Endothelial cell (in vitro differentiated cells): ENCODE results near the gene TENM4. TPM values are rescaled to one million over a fixed set of nuclear protein-coding genes. Genes with fewer than 3 reads are reported as not detected.

Source experiments
- DNase-seq: peaks from one replicate; pipeline ENCODE4 v3.0.0; 2021; ENCODE audit warnings: low spot score
- H3K27ac Mint-ChIP-seq: one replicate; pipeline ENCODE4 v1.8.0; 2021; ENCODE audit warnings: mixed read lengths, inconsistent platforms; ENCODE audit not compliant: unreplicated experiment
- H3K27me3 Mint-ChIP-seq: one replicate; pipeline ENCODE4 v1.8.0; 2021; ENCODE audit warnings: mild to moderate bottlenecking, moderate library complexity, mixed read lengths, inconsistent platforms; ENCODE audit not compliant: unreplicated experiment
- H3K36me3 Mint-ChIP-seq: one replicate; pipeline ENCODE4 v1.8.0; 2021; ENCODE audit warnings: mild to moderate bottlenecking, low read depth, mixed read lengths, inconsistent platforms; ENCODE audit not compliant: unreplicated experiment
- H3K4me1 Mint-ChIP-seq: one replicate; pipeline ENCODE4 v1.8.0; 2021; ENCODE audit warnings: mild to moderate bottlenecking, mixed read lengths, inconsistent platforms; ENCODE audit not compliant: unreplicated experiment
- H3K4me3 Mint-ChIP-seq: one replicate; pipeline ENCODE4 v1.8.0; 2021; ENCODE audit warnings: mild to moderate bottlenecking, mixed read lengths, inconsistent platforms; ENCODE audit not compliant: unreplicated experiment
- H3K9me3 Mint-ChIP-seq: one replicate; pipeline ENCODE4 v1.8.0; 2021; ENCODE audit warnings: mixed read lengths, inconsistent platforms; ENCODE audit not compliant: unreplicated experiment
- total RNA-seq: library from RNA; stranded (reverse); fragmentation: NEBNext Ultra II Directional; extraction: Animal tissue kit (Norgen Biotek cat#: 25700); gene quantifications from one replicate; pipeline ENCODE4 v1.2.1, GENCODE V29; 2021; ENCODE audit not compliant: unreplicated experiment
- TF ChIP-seq, protein P1 (sequence below): fragments of 200-600 bp; sonication (generic); IDR thresholded peaks from one replicate; pipeline ENCODE4 v1.5.0; 2021; ENCODE audit warnings: antibody characterized with exemption; ENCODE audit not compliant: unreplicated experiment

Gene TENM4
- total RNA-seq, 1 donor from 2014 or later, result 1.8 TPM

GRCh38 chr11:79021601-79022000 is 419.2 kb downstream of the TENM4 start:
- Mint-ChIP-seq H3K27ac (no peak overlapping the region), H3K4me3 (no peak overlapping the region), H3K9me3 (no peaks in the 10 kb centered on the region), H3K4me1 (peaks cover 15% of the 10 kb centered on the region), H3K27me3 (peaks cover 2% of the 10 kb centered on the region), H3K36me3 (no peaks in the 10 kb centered on the region)
- TF ChIP-seq, protein P1, sequence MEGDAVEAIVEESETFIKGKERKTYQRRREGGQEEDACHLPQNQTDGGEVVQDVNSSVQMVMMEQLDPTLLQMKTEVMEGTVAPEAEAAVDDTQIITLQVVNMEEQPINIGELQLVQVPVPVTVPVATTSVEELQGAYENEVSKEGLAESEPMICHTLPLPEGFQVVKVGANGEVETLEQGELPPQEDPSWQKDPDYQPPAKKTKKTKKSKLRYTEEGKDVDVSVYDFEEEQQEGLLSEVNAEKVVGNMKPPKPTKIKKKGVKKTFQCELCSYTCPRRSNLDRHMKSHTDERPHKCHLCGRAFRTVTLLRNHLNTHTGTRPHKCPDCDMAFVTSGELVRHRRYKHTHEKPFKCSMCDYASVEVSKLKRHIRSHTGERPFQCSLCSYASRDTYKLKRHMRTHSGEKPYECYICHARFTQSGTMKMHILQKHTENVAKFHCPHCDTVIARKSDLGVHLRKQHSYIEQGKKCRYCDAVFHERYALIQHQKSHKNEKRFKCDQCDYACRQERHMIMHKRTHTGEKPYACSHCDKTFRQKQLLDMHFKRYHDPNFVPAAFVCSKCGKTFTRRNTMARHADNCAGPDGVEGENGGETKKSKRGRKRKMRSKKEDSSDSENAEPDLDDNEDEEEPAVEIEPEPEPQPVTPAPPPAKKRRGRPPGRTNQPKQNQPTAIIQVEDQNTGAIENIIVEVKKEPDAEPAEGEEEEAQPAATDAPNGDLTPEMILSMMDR, result no peak
- DNase-seq, result no peak

GRCh38 chr11:79019975-79020374 is 420.9 kb downstream of the TENM4 start:
- DNase-seq, result no peak
- Mint-ChIP-seq H3K36me3 (no peaks in the 10 kb centered on the region), H3K4me3 (no peak overlapping the region), H3K9me3 (no peaks in the 10 kb centered on the region), H3K4me1 (peaks cover 9% of the 10 kb centered on the region), H3K27ac (no peak overlapping the region), H3K27me3 (peaks cover 2% of the 10 kb centered on the region)
- TF ChIP-seq, protein P1, result no peak

- H3K9me3 Mint-ChIP-seq, result no peaks in the 10 kb centered on the region
- H3K27ac Mint-ChIP-seq, result no peak overlapping the region
- DNase-seq, result no peak
- no peak overlapping the region for H3K4me3 Mint-ChIP-seq
- TF ChIP-seq, protein P1, result no peak
- H3K36me3 Mint-ChIP-seq, result no peaks in the 10 kb centered on the region
- H3K27me3 Mint-ChIP-seq, result peaks cover 2% of the 10 kb centered on the region
- H3K4me1 Mint-ChIP-seq, result peaks cover 9% of the 10 kb centered on the region
These were observed 421.6 kb downstream of the TENM4 start for GRCh38 chr11:79019277-79019676.

- Mint-ChIP-seq H3K27ac (no peak overlapping the region), H3K4me1 (peaks cover 14% of the 10 kb centered on the region), H3K4me3 (no peak overlapping the region), H3K36me3 (no peaks in the 10 kb centered on the region), H3K9me3 (no peaks in the 10 kb centered on the region), H3K27me3 (peaks cover 2% of the 10 kb centered on the region)
- DNase-seq, result no peak
- TF ChIP-seq, protein P1, result no peak
These were observed 422.4 kb downstream of the TENM4 start for GRCh38 chr11:79018371-79018849.

DNA sequence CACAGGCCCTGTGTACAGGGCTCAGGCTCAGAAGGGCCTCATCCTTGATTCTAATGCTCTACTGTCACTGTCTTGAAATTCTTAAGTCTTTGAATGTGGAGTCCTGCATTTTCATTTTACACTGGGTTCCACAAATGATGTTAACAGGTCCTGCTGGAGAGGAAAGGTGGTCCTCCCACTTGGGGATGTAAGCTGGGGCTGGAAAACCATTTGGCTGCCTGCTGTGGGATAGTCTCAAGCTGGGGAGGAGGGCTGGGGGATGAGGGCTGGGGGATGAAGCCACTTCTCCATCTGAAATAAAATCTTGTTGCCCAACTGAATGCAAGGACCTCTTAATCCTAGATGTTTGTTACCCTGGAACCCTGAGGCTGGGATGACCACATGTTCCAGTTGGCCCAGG is 423.0 kb downstream of the TENM4 start:
- H3K36me3 Mint-ChIP-seq, result no peaks in the 10 kb centered on the region
- TF ChIP-seq, protein P1, result no peak
- H3K4me3 Mint-ChIP-seq, result no peak overlapping the region
- no peaks in the 10 kb centered on the region for H3K9me3 Mint-ChIP-seq
- H3K27ac Mint-ChIP-seq, result no peak overlapping the region
- H3K4me1 Mint-ChIP-seq, result peaks cover 20% of the 10 kb centered on the region
- peaks cover 2% of the 10 kb centered on the region for H3K27me3 Mint-ChIP-seq
- no peak for DNase-seq
